HepG2 (cell line): ENCODE results near the gene ACOT8. TPM values are rescaled to one million over a fixed set of nuclear protein-coding genes. Genes with fewer than 3 reads are reported as not detected.
A peak's percentile ranks its signal among the peaks of the same experiment; 100 is the strongest.

Source experiments
- GPN1 ChIP-seq: sonication (generic); formaldehyde crosslinking; IDR thresholded peaks from 2 replicates; pipeline ENCODE4 v1.5.1; 2020; ENCODE audit warnings: missing genetic modification reagents, borderline replicate concordance
- JUNB ChIP-seq: sonication (generic); formaldehyde crosslinking; IDR thresholded peaks from 2 replicates; pipeline ENCODE4 v1.8.0; 2022; ENCODE audit warnings: missing genetic modification reagents, mild to moderate bottlenecking, borderline replicate concordance
- MTERF4 ChIP-seq: sonication (generic); formaldehyde crosslinking; IDR thresholded peaks from 2 replicates; pipeline ENCODE4 v1.8.0; 2023; ENCODE audit warnings: mild to moderate bottlenecking, missing genetic modification reagents
- NR2F2 ChIP-seq: IDR thresholded peaks from 2 replicates; pipeline ENCODE4 v1.6.1; 2012; ENCODE audit warnings: low read depth, inconsistent platforms, borderline replicate concordance
- POLR2AphosphoS2 ChIP-seq: IDR thresholded peaks from 2 replicates; pipeline ENCODE4 v1.6.1; 2011; ENCODE audit warnings: low read depth, low read length, improper control_type of control experiment
- SAP130 ChIP-seq: IDR thresholded peaks from 2 replicates; pipeline ENCODE4 v1.6.1; 2016; ENCODE audit warnings: low read depth
- SMC3 ChIP-seq: IDR thresholded peaks from 2 replicates; pipeline ENCODE4 v1.6.1; 2011; ENCODE audit warnings: low read length, improper control_type of control experiment
- ZNF350 ChIP-seq: sonication (generic); formaldehyde crosslinking; IDR thresholded peaks from 2 replicates; pipeline ENCODE4 v1.4.0; 2020; ENCODE audit warnings: mild to moderate bottlenecking, low read depth, missing genetic modification reagents, borderline replicate concordance
- ZNF674 ChIP-seq: sonication (generic); formaldehyde crosslinking; IDR thresholded peaks from 2 replicates; pipeline ENCODE4 v1.5.0; 2020; ENCODE audit warnings: low read depth, mild to moderate bottlenecking, missing genetic modification reagents
- ZNF83 ChIP-seq: sonication (generic); formaldehyde crosslinking; IDR thresholded peaks from 2 replicates; pipeline ENCODE4 v1.4.0; 2020; ENCODE audit warnings: missing genetic modification reagents, mild to moderate bottlenecking, borderline replicate concordance
- polyA plus RNA-seq, 8 experiments: library from polyadenylated mRNA; depleted of rRNA in 3 of 8; stranded (reverse) in 7 of 8; unstranded in 1 of 8; fragments of >200 nt; fragmentation: Illumina TruSeq in 4 of 8; extraction: Trizol in 4 of 8; gene quantifications; 2 replicates each; pipeline versions ENCODE4 v1.2.1 to v1.2.3, GENCODE V29; 2011 to 2016; ENCODE audit warnings: low read depth in 4 of 8, missing spikeins in 1 of 8, mixed read lengths in 1 of 8; ENCODE audit not compliant: insufficient read depth in 1 of 8
- total RNA-seq, 5 experiments: library from RNA; depleted of rRNA; stranded (reverse); fragments of >200 nt; fragmentation: Illumina TruSeq; extraction: Trizol; gene quantifications; 2 replicates each; pipeline ENCODE4 v1.2.3, GENCODE V29; 2016; ENCODE audit warnings: low read depth in 1 of 5
- TF ChIP-seq, protein P1 (sequence below): sonication (generic); formaldehyde crosslinking; IDR thresholded peaks from 2 replicates; pipeline ENCODE4 v1.9.0; 2021; ENCODE audit warnings: mild to moderate bottlenecking, missing genetic modification reagents
- TF ChIP-seq, protein P2 (sequence below): sonication (generic); formaldehyde crosslinking; IDR thresholded peaks from 2 replicates; pipeline ENCODE4 v1.5.1; 2020; ENCODE audit warnings: mild to moderate bottlenecking, missing genetic modification reagents
- TF ChIP-seq, protein P3 (sequence below): sonication (generic); formaldehyde crosslinking; IDR thresholded peaks from 2 replicates; pipeline ENCODE4 v1.4.0; 2020; ENCODE audit warnings: mild to moderate bottlenecking, missing genetic modification reagents

ACOT8 gene
- total and polyA plus RNA-seq, 2 of the 13 experiments (the other 11 are each of a cell fraction or from before 2014, with no cell fraction given) = 31.4 to 45.5 TPM

GRCh38 chr20:45798935-45799642, 58.1 kb downstream of the ACOT8 start (continued):
- TF ChIP-seq, protein P1, sequence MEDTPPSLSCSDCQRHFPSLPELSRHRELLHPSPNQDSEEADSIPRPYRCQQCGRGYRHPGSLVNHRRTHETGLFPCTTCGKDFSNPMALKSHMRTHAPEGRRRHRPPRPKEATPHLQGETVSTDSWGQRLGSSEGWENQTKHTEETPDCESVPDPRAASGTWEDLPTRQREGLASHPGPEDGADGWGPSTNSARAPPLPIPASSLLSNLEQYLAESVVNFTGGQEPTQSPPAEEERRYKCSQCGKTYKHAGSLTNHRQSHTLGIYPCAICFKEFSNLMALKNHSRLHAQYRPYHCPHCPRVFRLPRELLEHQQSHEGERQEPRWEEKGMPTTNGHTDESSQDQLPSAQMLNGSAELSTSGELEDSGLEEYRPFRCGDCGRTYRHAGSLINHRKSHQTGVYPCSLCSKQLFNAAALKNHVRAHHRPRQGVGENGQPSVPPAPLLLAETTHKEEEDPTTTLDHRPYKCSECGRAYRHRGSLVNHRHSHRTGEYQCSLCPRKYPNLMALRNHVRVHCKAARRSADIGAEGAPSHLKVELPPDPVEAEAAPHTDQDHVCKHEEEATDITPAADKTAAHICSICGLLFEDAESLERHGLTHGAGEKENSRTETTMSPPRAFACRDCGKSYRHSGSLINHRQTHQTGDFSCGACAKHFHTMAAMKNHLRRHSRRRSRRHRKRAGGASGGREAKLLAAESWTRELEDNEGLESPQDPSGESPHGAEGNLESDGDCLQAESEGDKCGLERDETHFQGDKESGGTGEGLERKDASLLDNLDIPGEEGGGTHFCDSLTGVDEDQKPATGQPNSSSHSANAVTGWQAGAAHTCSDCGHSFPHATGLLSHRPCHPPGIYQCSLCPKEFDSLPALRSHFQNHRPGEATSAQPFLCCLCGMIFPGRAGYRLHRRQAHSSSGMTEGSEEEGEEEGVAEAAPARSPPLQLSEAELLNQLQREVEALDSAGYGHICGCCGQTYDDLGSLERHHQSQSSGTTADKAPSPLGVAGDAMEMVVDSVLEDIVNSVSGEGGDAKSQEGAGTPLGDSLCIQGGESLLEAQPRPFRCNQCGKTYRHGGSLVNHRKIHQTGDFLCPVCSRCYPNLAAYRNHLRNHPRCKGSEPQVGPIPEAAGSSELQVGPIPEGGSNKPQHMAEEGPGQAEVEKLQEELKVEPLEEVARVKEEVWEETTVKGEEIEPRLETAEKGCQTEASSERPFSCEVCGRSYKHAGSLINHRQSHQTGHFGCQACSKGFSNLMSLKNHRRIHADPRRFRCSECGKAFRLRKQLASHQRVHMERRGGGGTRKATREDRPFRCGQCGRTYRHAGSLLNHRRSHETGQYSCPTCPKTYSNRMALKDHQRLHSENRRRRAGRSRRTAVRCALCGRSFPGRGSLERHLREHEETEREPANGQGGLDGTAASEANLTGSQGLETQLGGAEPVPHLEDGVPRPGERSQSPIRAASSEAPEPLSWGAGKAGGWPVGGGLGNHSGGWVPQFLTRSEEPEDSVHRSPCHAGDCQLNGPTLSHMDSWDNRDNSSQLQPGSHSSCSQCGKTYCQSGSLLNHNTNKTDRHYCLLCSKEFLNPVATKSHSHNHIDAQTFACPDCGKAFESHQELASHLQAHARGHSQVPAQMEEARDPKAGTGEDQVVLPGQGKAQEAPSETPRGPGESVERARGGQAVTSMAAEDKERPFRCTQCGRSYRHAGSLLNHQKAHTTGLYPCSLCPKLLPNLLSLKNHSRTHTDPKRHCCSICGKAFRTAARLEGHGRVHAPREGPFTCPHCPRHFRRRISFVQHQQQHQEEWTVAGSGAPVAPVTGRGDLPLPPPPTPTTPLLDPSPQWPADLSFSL = no peak
- TF ChIP-seq GPN1 (no peak), NR2F2 (no peak), POLR2AphosphoS2 (no peak), ZNF674 (CRISPR knock-in tag) (no peak), JUNB (CRISPR knock-in tag) (no peak), SAP130 (peak; percentile 42; the same call in 1 of the 2 replicates), ZNF83 (CRISPR knock-in tag) (no peak), MTERF4 (CRISPR knock-in tag) (no peak), ZNF350 (CRISPR knock-in tag) (no peak), SMC3 (peak; percentile 86)
- TF ChIP-seq, protein P2, sequence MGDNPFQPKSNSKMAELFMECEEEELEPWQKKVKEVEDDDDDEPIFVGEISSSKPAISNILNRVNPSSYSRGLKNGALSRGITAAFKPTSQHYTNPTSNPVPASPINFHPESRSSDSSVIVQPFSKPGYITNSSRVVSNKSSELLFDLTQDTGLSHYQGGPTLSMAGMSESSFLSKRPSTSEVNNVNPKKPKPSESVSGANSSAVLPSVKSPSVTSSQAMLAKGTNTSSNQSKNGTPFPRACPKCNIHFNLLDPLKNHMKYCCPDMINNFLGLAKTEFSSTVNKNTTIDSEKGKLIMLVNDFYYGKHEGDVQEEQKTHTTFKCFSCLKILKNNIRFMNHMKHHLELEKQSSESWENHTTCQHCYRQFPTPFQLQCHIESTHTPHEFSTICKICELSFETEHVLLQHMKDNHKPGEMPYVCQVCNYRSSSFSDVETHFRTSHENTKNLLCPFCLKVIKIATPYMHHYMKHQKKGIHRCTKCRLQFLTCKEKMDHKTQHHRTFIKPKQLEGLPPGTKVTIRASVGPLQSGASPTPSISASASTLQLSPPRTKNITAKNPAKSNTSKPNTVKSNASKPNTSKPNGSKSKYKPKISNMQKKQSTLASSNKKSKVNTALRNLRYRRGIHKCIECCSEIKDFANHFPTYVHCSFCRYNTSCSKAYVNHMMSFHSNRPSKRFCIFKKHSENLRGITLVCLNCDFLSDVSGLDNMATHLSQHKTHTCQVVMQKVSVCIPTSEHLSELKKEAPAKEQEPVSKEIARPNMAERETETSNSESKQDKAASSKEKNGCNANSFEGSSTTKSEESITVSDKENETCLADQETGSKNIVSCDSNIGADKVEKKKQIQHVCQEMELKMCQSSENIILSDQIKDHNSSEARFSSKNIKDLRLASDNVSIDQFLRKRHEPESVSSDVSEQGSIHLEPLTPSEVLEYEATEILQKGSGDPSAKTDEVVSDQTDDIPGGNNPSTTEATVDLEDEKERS (CRISPR knock-in tag) = no peak
- TF ChIP-seq, protein P3, sequence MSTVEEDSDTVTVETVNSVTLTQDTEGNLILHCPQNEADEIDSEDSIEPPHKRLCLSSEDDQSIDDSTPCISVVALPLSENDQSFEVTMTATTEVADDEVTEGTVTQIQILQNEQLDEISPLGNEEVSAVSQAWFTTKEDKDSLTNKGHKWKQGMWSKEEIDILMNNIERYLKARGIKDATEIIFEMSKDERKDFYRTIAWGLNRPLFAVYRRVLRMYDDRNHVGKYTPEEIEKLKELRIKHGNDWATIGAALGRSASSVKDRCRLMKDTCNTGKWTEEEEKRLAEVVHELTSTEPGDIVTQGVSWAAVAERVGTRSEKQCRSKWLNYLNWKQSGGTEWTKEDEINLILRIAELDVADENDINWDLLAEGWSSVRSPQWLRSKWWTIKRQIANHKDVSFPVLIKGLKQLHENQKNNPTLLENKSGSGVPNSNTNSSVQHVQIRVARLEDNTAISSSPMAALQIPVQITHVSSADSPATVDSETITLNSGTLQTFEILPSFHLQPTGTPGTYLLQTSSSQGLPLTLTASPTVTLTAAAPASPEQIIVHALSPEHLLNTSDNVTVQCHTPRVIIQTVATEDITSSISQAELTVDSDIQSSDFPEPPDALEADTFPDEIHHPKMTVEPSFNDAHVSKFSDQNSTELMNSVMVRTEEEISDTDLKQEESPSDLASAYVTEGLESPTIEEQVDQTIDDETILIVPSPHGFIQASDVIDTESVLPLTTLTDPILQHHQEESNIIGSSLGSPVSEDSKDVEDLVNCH (CRISPR knock-in tag) = no peak
